ENCODE measurements around the gene NOTCH2.
A peak's percentile ranks its signal among the peaks of the same experiment; 100 is the strongest.

The NOTCH2 gene

DNA sequence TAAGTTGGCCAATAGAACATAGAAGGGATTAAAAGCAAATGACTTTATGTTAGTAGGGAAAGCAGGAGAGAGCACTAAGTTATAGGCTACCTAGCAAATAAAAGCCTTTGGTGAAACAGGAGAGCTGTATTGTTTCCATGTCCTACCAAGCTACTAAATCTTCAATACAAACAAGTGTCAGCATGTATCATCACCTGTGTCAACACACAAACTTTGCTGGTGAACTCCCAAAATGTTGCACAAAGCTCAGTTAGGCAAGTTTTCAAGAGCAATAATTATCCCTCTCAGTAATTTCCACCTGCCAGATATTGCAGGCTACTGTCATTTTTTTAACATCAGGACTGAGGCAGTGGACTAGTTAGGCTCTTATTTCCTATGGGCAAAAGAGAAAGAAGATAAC, 95.4 kb downstream of the NOTCH2 start:
- DNase-seq (ENCODE audit: low spot score), result no peak

DNA sequence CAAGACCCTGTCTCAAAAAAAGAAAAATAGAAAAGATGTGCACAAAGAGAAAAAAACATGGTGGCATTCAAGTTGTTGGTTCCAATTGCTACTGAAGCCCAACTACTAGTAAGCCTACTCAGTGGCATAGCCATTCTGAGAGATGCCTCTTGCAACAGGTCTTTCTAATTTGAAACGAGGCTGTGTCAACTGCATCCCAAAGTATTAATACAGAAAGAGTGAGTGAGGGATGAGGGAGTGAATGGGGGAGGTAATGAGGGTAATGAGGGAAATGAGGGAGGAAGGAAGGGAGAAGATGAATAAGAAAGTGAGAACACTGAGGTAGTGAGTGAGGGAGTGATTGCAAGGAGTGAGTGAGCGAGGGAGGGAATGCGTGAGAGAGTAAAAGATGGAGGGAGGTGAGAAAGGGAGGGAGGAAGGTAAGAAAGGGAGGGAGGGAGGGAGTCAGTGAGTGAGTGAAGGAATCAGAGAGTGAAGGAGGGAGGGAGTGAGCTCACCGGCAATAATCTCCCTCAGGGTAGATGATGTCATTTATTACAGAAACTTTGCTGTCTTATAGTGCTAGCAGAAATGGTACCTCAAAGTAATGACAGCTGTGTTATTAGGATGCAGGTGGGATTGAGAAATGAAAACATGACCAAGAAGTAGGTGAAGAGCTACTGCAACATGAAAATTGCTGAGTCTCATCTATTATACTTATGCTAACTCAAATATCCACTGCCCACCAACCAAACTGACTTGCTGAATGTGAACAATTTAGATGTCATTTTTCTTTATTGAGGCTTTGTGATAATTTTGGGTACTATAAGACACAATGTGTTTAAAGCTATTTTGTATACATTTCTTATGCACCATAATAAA, 97.5 kb downstream of the NOTCH2 start:
- no peak for DNase-seq (ENCODE audit: low spot score)

DNA sequence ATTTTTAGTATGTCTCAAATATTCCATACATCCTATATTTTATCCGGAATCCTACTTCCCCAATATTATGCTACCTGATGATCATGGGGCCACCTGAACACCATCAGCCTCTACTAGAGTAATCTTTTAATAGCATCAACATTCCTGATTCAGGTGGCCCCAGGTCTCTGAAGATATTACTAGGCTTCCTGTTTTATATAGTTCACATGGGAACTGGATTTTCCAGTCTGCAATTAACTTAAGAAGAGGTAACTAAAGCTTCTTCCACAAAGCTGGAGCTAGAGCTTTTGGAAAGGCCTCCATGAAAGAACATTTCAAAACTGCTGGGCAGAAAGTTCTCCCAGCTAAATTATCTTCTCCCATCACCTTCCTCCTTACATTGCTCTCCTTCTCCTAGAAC, 100.9 kb downstream of the NOTCH2 start:
- no peak for DNase-seq (ENCODE audit: low spot score)

DNA sequence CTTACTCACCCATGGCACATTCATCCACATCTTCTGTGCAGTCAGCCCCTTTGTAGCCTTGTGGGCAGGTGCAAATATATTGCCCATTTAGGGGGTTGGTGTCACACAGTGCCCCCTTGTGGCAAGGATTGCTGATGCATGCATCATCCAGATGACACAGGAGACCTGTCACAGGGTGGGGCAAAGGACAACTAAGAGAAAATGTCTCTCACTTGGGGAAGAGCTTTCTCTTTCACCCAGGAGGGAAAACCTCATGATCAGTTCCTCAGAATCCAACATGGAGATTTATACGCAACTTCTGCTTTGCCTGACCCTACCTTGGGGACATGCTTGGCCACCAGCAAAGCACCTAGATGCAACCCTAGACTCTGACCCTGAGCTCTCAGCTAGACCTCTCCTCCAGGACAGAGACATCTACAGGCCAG, 101.4 kb downstream of the NOTCH2 start:
- peak; percentile 67 for DNase-seq (ENCODE audit: low spot score)

DNA sequence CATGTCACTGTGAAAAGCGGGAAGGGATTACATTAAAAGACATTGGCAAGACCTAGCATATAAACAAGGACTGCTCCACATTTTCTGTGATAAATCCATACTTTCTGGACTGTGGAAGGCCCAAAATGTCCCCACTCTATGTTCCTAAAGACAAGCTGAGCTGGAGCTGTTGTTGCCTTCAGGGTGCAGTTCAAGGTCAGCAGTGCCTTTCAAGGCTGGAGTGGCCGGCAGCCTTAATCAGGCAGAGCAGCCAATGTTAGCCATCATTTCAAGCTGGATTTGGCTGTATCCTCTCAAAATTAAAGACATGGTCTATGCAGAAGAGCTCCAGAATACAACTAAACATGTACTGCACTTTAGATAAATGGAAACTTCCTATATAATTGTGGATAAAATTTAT, 102.8 kb downstream of the NOTCH2 start:
- no peak for DNase-seq (ENCODE audit: low spot score)

DNA sequence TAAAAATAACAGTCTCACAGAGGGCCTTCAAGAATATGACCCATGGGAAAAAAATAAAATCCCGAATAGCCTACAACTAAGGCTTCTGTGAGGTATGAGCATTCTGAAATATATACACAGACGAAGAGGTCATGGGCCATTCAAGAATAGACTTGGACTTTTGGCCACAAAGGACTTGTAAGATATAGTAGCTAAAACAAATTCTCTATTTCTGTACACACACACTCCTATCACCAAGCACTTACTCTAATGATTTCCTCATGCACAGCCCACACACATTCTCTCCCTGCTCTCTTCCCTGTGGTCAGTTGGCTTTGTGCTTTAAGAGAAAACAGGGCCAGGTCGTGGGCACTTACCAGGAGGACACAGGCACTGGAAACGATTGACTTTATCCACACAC, 103.4 kb downstream of the NOTCH2 start:
- no peak for DNase-seq (ENCODE audit: low spot score)

DNA sequence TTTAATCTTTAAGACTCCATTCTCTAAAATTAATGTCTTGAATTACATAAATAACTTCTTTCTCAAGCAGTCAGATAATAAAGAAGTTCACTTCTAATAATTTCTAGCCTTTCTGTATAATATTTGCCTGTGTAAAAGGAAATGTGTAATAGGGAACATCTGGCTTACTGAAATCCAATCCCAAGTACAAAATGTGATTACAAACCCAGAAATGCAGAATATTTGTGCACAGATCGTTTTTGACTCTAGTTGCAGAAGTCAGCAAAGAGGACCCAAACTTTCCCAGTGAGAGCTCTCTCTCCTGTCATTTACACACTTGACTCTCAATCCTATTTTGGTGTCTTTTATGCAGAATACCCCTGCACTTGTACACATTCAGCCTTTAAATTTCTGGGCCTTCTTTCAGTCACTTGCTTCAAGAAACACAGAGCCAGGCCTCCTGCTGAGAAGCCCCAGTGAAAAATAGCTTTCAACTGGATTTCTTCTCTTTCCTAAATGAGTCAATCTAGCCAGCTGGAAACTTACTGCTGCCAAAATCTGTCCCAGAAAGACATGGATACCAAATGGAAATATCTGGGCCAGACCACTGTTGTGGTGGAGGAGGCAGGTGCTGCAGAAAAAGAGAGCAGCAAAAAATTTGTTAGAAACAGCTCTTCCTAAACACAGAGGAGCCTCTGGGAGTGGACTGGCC, 104.6 kb downstream of the NOTCH2 start:
- no peak for DNase-seq (ENCODE audit: low spot score)

DNA sequence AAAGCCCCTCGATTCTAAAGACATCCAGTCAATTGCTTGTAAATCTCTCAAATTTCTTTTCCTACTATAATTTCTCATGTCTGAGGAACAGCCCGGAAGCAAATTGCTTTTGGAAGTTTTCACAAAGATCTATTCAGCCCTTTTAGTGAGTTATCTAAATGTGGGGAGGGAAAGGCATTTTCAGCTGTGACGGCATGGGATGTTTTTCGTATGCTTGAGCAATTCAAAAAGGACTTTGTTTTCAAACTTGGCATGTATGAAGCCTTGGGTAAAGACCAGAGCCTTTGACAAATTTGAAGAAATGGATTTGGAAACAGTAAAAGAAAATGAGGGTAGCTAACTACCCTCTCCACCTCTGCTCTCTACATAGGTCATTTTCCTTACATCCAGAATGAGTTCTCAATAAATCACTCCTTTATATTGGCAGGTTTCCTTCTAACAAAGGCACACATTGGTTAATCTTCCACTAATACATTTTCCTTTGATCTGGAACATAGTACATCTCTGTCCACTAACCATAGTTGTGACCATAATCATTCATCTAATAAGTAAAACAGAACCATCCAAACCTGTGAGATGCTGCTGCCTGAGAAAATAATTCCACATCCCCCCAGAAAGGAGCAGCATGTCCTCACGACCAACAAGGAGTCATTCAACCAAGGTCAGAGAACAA, 107.0 kb downstream of the NOTCH2 start:
- DNase-seq (ENCODE audit: low spot score), result no peak

DNA sequence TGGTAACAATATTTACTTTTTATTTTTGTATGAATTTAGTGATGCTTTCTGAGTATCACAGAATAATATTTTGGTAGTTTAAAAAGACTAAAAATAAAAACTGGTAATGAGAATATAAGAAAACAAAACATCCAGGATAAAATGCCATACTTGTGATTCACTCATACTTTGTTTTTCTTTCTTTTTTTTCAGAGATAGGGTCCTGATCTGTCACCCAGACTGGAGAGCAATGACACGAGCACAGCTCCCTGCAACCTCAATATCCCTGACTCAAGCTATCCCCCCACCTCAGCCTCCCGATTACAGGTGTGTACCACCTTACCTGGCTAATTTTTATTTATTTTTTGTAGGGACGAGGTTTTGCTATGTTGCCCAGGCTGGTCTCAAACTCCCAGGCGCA, 109.0 kb downstream of the NOTCH2 start:
- DNase-seq (ENCODE audit: low spot score), result no peak

DNA sequence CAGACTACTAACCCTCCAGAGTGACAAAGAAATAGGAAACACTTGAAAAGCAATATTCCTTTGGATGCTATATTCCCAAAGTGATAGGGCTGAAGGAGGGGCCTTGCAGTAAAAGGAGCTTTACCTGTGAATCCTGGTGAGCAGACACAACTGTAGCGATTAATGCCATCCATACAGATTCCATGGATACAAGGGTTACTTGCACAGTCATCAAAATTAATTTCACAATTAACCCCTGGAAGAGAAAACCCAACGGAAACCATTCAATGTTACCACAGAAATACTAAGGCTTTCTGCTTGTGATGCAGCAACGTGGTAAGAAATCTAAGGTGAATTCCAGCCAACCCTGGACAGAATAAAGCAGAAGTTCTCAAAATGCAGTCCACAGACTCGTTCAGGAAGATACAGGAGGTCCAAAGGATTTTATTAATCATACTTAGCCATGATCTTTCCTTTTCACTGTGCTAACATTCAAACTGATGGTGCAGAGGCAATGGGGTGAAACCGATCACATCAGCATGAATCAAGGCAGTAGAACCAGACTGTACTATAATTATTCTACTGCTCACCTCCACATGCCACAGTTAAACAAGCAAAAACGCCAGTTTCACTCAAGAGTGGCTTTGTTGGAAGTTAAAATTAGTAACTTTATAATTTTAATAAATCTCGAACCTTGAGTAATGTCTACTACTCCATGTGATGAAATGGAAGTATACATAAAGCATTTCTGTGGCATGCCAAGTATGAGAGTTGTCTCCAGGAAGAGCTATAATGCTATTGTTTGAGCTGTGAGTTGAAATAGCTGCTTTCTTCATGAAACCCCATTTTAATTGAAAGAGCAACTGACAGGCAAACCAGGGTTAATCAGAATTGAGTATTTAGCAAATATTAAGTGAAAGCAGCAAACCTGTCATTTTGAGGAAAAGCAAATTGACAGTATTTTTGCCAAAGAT, 109.9 kb downstream of the NOTCH2 start:
- DNase-seq (ENCODE audit: low spot score), result no peak

DNA sequence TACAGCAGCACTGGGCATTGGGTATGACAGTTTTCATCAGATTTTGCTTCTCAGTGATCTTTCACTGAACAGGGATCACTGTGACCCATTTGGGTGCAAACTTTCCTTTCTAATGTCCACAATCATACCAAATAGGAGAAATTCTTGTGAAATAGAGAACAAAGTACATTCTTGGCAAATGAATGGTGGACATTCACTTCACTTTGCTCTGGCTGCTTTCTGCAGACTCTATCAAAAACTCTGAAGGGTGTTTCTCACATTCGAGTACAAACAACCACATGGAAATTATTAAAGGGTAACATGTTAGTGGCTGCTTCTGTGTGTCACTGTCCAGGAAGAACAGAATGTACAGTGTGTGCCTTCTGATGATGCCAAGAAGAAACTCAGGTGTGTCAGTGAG, 111.2 kb downstream of the NOTCH2 start:
- no peak for DNase-seq (ENCODE audit: low spot score)

DNA sequence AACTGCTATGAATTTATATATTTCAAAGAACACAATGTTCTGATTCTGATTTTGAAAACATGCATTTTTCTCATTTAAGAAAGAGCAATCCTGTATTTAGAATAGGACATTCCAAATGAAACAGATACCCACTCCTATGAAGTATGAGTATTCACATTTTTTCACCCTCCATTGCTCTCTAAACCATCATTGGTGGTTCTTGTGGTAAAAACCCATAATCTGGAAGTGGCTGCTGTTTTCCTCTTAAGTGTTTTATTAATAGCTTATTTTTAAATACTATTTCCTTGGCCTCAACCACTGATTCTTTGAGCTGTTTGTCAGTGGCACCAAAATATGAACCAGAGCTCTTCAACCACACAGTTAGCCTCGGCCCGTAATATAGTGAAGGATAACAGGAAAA, 113.2 kb downstream of the NOTCH2 start:
- DNase-seq (ENCODE audit: low spot score), result no peak

DNA sequence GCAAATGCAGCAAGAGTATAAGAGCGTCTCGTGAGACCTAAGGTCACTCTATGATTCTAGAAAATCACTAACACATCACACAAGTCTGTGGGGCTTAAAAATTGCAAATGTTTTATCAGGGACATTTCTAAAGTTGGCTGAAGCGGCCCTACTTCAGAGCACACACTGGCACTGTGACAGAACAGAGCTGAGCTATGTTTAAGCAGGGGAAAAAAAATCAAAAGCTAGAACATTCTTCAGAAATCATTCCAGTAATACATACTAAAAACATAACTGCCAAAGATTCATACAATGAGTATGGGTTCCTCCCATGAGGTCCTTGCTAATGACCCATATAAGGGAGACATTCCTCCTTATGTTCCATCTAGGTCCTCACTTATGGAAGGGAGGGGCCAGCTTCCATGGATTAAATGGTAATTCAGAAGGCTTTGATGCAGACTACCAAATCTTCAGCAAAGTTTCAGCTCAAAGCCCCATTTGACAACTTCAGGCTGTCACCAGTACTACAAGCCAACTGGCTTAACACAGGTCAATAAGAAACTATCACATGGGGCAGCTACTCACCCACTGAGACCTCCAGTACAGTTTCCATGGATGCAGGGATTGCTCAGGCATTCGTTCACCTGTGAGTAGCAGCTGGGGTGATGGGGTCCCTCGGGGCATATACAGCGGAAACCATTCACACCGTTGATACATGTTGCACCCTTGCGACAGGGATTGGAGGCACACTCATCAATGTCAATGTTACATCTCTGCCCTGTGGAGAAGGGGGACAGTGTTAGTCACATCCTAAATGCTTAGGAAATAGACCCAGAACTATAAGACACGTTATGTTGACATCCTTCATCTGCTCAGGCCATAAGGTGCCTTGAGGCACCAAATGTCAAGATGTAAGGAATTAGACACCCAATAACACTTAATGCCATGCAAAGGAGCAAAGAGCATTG, 114.7 kb downstream of the NOTCH2 start:
- DNase-seq (ENCODE audit: low spot score), result no peak

DNA sequence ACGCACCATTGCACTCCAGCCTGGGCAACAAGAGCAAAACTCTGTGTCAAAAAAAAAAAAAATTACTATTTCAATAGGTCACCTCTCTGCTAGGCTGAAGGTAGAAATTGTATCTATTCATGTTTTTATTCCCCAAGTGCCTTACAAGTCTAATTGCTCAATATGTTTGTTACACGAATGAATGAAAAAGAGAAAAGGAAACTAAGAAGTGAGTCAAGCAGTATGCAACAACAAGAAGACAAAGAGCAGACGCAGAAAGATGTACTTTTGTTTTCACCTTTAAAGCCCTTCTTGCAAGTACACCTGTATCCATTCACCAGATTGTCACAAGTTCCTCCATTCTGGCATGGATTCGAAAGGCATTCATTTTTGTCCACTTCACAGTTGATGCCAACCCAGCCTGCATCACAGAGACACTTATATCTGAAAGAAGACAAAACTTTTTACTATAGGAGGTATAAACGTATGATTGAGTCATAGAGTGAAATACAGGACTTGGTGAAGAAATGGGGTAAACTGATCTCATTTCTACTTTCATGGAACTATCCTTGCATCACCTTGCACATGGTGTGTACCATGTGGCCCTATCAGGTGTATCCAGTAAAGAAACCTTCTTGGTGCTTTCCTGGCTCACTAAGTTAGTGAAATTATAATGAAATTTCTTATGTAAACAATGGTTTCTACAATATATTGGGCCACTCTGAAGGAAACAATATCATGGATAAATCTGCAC, 116.0 kb downstream of the NOTCH2 start:
- DNase-seq (ENCODE audit: low spot score), result no peak

DNA sequence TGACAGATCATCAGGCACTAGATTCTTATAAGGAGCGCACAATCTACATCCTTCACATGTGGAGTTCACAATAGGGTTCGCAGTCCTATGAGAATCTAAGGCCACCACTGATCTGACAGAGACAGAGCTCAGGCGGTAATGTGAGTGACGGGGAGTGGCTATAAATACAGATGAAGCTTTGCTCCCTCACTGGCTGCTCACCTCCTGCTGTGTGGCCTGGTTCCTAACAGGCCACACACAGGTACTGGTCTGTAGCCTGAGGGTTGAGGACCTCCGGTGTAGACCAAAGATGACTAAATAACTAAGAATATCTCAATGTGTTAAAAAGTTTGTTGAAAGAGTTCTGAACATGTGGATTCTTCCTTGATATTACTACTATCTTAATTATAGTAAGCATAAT, 117.0 kb downstream of the NOTCH2 start:
- no peak for DNase-seq (ENCODE audit: low spot score)

DNA sequence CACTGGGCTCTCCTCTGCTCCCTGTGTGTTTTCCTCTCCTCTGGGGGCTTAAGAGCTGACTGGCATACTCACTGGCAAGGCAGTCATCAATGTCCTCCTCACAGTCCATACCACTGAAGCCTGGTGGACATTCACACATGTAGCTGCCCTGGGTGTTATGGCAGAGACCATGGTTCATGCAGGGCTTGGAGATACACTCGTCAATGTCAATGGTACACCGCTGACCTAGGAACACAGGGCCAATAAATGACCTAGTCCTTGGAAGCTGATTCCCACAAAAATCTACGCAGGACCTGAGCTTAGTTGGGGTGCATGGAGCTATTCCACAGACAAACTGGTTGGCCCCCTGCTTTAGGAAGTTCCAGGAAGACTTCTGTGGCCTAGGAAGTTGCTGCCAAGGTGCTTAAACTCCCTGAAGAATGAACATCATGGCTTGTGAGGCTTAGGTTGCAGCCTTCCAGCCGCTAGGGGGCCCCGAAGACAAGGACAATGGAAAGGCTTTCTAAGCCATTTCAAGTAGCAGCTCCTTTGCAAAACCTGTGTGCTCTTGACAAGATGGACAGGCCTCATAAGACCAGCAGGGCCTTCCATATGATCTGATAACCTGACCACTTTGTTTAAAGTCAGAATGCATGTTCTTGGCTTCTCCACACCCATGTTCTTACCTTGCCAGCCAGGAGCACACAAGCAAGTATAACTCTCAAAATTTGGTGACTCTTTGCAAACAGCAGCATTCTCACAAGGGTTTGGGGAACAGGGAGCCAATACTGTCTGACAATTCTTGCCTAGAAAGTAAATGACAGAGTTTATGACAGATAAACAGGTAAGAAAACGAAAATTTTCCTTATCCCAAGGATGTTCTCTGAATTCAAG, 120.9 kb downstream of the NOTCH2 start:
- DNase-seq (ENCODE audit: low spot score), result peak; percentile 70

DNA sequence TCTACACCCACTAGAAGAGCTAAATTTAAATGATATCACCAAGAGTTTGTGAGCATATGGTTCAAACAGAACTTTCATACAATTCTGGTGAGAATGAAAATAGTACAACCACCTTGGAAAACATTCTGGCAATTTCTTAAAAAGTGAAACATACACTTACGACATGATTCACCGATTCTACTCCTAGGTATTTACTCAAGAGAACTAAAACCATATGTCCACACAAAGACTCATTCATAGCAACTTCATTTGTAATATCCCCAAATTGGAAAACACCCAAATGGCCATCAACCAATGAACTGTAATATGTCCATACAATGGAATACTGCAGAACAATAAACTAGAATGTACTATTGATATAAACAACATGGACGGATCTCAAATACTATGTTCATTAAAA, 122.0 kb downstream of the NOTCH2 start:
- DNase-seq (ENCODE audit: low spot score), result no peak

DNA sequence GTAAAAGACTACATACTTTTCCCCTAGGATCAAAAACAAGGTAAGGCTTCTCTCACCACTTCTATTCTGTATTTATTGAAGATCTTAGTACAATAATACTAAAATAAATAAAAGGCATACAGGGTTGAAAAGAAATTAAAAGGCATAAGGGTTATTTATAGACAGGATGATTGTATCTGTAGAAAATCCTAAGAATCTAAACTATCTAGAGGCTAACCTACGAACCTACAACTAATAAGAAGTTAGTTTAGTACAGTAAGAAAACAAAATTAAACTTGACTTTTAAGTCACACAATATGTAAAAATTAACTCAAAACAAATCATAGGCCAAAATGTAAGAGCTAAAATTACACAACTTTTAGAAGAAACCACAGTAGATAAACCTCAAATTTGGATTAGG, 122.7 kb downstream of the NOTCH2 start:
- DNase-seq (ENCODE audit: low spot score), result no peak

DNA sequence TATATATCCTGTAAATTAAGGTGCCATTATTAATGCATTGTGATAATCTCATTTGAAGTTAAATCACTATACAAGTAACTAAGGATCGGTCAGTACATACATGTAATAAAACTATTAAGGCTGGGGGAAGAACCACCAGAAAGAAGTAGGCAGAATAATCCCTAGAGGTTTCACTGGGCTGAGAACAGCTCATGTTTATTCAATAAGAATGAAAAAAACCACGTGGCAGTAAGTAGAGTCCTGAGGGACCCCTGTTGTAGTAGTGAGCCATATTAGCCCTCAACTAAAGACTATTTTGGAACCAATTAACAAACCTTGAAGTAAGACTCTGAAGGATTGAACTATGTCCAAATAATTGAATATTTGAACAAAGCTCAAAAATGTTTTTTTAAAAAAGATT, 126.2 kb downstream of the NOTCH2 start:
- no peak for DNase-seq (ENCODE audit: low spot score)
